DOHH2 (cell line): ENCODE measurements around the gene CACNA2D1.

Experiments
- EZH2phosphoT487 ChIP-seq: fragments of 200-600 bp; sonication (generic); IDR thresholded peaks from 2 replicates; pipeline ENCODE4 v1.6.1; 2017; ENCODE audit warnings: borderline replicate concordance, mild to moderate bottlenecking, antibody characterized with exemption, low read length, moderate library complexity, mixed read lengths
- TF ChIP-seq, protein P1 (sequence below): fragments of 200-600 bp; sonication (generic); IDR thresholded peaks from one replicate; pipeline ENCODE4 v1.5.1; 2014; ENCODE audit warnings: antibody characterized with exemption, mild to moderate bottlenecking, low read depth, low read length; ENCODE audit not compliant: poor library complexity, severe bottlenecking

DNA sequence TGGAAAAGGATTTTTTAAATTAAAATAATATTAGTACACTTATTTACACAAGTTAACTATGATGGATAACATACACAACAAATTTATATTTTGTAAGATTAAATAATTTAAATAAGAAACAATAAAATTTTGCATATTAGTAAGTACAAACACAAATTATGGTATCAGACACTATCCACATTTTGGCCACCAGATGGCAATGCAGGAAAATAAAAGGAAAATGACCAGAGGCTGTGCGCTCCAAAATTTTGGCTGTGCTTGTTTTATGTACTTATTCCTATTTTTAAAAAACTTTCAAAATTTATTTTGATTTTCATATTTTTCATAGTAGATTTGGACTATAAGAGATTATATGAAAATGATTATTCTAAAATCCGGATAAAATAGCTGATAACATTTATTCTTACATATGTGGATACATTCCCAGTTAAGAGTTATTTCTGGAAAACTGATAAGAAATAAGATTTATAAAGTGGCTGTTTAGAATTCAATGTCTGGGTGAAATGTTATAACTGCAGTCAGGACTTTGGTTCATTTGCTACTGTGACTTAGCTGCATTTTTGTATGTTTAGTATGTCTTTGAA, 399.0 kb downstream of the CACNA2D1 start:
- TF ChIP-seq, protein P1, sequence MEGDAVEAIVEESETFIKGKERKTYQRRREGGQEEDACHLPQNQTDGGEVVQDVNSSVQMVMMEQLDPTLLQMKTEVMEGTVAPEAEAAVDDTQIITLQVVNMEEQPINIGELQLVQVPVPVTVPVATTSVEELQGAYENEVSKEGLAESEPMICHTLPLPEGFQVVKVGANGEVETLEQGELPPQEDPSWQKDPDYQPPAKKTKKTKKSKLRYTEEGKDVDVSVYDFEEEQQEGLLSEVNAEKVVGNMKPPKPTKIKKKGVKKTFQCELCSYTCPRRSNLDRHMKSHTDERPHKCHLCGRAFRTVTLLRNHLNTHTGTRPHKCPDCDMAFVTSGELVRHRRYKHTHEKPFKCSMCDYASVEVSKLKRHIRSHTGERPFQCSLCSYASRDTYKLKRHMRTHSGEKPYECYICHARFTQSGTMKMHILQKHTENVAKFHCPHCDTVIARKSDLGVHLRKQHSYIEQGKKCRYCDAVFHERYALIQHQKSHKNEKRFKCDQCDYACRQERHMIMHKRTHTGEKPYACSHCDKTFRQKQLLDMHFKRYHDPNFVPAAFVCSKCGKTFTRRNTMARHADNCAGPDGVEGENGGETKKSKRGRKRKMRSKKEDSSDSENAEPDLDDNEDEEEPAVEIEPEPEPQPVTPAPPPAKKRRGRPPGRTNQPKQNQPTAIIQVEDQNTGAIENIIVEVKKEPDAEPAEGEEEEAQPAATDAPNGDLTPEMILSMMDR: peak; percentile 36
- TF ChIP-seq EZH2phosphoT487: no peak
